ENCODE data around the gene TIAM2.
"Not testable (repeated sequence)": the region's sequence is repeated elsewhere in the genome, so short reads cannot be mapped to it uniquely, and the experiment has no call there.

TIAM2 gene

GRCh38 chr6:155112757-155113156 lies 117.6 kb downstream of the TIAM2 start:
- no peak for TF ChIP-seq CTCF (IDR thresholded peaks at IDR 0.05; ENCODE audit: insufficient read depth, low read length, poor library complexity, severe bottlenecking)

GRCh38 chr6:155115893-155116570 lies 120.9 kb downstream of the TIAM2 start:
- H3K36me3 ChIP-seq (ENCODE audit: control insufficient read depth, insufficient read depth, low read length), result no peaks in the 10 kb centered on the region
- no peaks in the 10 kb centered on the region for H3K27me3 ChIP-seq (replicated peaks; ENCODE audit: control insufficient read depth, insufficient read depth, low read length)
- TF ChIP-seq CTCF (IDR thresholded peaks at IDR 0.05; ENCODE audit: insufficient read depth, low read length, poor library complexity, severe bottlenecking), result no peak
- DNase-seq (ENCODE audit: extremely low read depth, insufficient read length), result no peak
- H3K4me3 ChIP-seq (replicated peaks; ENCODE audit: low read depth, low read length), result no peak overlapping the region

More at GRCh38 chr6:155112757-155113156, 117.6 kb downstream of the TIAM2 start:
- no peak for DNase-seq (ENCODE audit: extremely low read depth, insufficient read length)
- no peak overlapping the region for H3K4me3 ChIP-seq (replicated peaks; ENCODE audit: low read depth, low read length)
- no peaks in the 10 kb centered on the region; the same call in 1 of the 2 replicates for H3K27me3 ChIP-seq (replicated peaks; ENCODE audit: control insufficient read depth, insufficient read depth, low read length)
- H3K36me3 ChIP-seq (ENCODE audit: control insufficient read depth, insufficient read depth, low read length), result no peaks in the 10 kb centered on the region

- Histone ChIP-seq H3K36me3 (ENCODE audit: control insufficient read depth, insufficient read depth, low read length) (no peaks in the 10 kb centered on the region), H3K27me3 (replicated peaks; ENCODE audit: control insufficient read depth, insufficient read depth, low read length) (no peaks in the 10 kb centered on the region), H3K4me3 (replicated peaks; ENCODE audit: low read depth, low read length) (no peak overlapping the region)
- DNase-seq (ENCODE audit: extremely low read depth, insufficient read length), result no peak
- TF ChIP-seq CTCF (IDR thresholded peaks at IDR 0.05; ENCODE audit: insufficient read depth, low read length, poor library complexity, severe bottlenecking), result no peak
Measured at GRCh38 chr6:155116571-155116910, 121.4 kb downstream of the TIAM2 start.

GRCh38 chr6:155117256-155117655 lies 122.1 kb downstream of the TIAM2 start:
- Histone ChIP-seq H3K4me3 (replicated peaks; ENCODE audit: low read depth, low read length) (no peak overlapping the region), H3K36me3 (ENCODE audit: control insufficient read depth, insufficient read depth, low read length) (no peaks in the 10 kb centered on the region), H3K27me3 (replicated peaks; ENCODE audit: control insufficient read depth, insufficient read depth, low read length) (no peaks in the 10 kb centered on the region)
- TF ChIP-seq CTCF (IDR thresholded peaks at IDR 0.05; ENCODE audit: insufficient read depth, low read length, poor library complexity, severe bottlenecking), result no peak
- DNase-seq (ENCODE audit: extremely low read depth, insufficient read length), result no peak

DNA sequence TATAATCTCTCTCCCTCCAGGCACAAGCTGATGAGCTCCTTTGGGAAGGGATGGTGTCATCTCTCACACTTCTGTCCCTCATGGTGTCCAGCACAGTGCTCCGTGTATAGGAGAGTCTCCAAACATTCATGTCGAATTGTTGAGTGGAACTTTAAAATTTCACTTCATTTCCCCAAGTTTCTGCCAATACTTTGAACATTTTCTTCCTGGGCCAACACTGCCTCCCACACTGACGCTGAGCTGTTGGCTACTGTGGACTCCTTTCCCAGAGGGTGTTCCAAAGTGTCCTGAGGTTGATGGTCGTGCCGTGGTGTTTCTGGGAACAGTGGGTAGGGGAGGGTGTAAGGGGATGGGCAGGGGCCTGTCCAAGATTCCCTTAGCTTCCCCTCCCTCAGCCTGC lies 122.7 kb downstream of the TIAM2 start:
- Histone ChIP-seq H3K36me3 (ENCODE audit: control insufficient read depth, insufficient read depth, low read length) (no peaks in the 10 kb centered on the region), H3K27me3 (replicated peaks; ENCODE audit: control insufficient read depth, insufficient read depth, low read length) (no peaks in the 10 kb centered on the region), H3K4me3 (replicated peaks; ENCODE audit: low read depth, low read length) (no peak overlapping the region)
- TF ChIP-seq CTCF (IDR thresholded peaks at IDR 0.05; ENCODE audit: insufficient read depth, low read length, poor library complexity, severe bottlenecking), result no peak
- DNase-seq (ENCODE audit: extremely low read depth, insufficient read length), result no peak

DNA sequence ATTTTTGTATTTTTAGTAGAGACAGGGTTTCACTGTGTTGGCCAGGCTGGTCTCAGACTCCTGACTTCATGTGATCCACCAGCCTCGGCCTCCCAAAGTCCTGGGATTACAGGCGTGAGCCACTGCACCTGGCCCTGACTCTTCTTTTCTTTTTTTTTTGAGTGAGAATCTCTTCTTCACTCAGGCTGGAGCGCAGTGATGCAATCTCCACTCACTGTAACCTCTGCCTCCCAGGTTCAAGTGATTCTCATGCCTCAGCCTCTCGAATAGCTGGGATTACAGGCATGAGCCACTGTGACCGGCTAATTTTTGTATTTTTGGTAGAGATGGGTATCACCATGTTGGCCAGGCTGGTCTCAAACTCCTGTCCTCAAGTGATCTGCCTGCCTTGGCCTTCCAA lies 124.1 kb downstream of the TIAM2 start:
- not testable (repeated sequence) for H3K36me3 ChIP-seq (ENCODE audit: control insufficient read depth, insufficient read depth, low read length); DNase-seq (ENCODE audit: extremely low read depth, insufficient read length); H3K27me3 ChIP-seq (replicated peaks; ENCODE audit: control insufficient read depth, insufficient read depth, low read length); H3K4me3 ChIP-seq (replicated peaks; ENCODE audit: low read depth, low read length)

Measured in GM06990 (cell line).